Skeletal muscle cell (primary cell): ENCODE measurements around the gene SLC6A18.
A peak's percentile ranks its signal among the peaks of the same experiment; 100 is the strongest.
"Not testable (repeated sequence)": the region's sequence is repeated elsewhere in the genome, so short reads cannot be mapped to it uniquely, and the experiment has no call there.

Experiments used
- DNase-seq: peaks from one replicate; pipeline ENCODE4 v3.0.0-alpha.2; 2010; ENCODE audit warnings: low read depth
- H3K4me3 ChIP-seq: 2 replicates; pipeline ENCODE4 v1.5.1; 2011; ENCODE audit warnings: low read depth, mild to moderate bottlenecking, control low read depth, low read length, moderate library complexity

SLC6A18 gene

GRCh38 chr5:1226231-1226630, 1.1 kb downstream of the SLC6A18 start:
- DNase-seq = no peak
- H3K4me3 ChIP-seq = no peak overlapping the region

- no peak overlapping the region for H3K4me3 ChIP-seq
- no peak for DNase-seq
Measured at GRCh38 chr5:1226839-1227581, 1.8 kb downstream of the SLC6A18 start.

- no peak overlapping the region for H3K4me3 ChIP-seq
- DNase-seq = peak; percentile 7
Measured at GRCh38 chr5:1227667-1228066, 2.5 kb downstream of the SLC6A18 start.

GRCh38 chr5:1228120-1228519, 2.9 kb downstream of the SLC6A18 start:
- DNase-seq = no peak
- no peak overlapping the region for H3K4me3 ChIP-seq

- H3K4me3 ChIP-seq, DNase-seq: not testable (repeated sequence)
Measured at GRCh38 chr5:1229023-1229422, 3.8 kb downstream of the SLC6A18 start.

- no peak overlapping the region for H3K4me3 ChIP-seq
- no peak for DNase-seq
Measured at GRCh38 chr5:1229822-1230221, 4.6 kb downstream of the SLC6A18 start.

- H3K4me3 ChIP-seq = no peak overlapping the region
- DNase-seq = no peak
Measured at GRCh38 chr5:1230551-1230950, 5.4 kb downstream of the SLC6A18 start.

GRCh38 chr5:1231354-1231905, 6.2 kb downstream of the SLC6A18 start:
- no peak overlapping the region for H3K4me3 ChIP-seq
- DNase-seq = no peak

- no peak overlapping the region for H3K4me3 ChIP-seq
- DNase-seq = no peak
Measured at GRCh38 chr5:1232780-1233179, 7.6 kb downstream of the SLC6A18 start.

GRCh38 chr5:1235379-1235778, 10.2 kb downstream of the SLC6A18 start:
- H3K4me3 ChIP-seq = no peak overlapping the region
- DNase-seq = no peak

GRCh38 chr5:1235838-1236237, 10.7 kb downstream of the SLC6A18 start:
- no peak for DNase-seq
- H3K4me3 ChIP-seq = no peak overlapping the region

GRCh38 chr5:1239505-1240251, 14.5 kb downstream of the SLC6A18 start:
- no peak overlapping the region for H3K4me3 ChIP-seq
- no peak for DNase-seq

- DNase-seq = no peak
Measured at GRCh38 chr5:1240496-1241260, 15.5 kb downstream of the SLC6A18 start.

GRCh38 chr5:1241509-1242080, 16.4 kb downstream of the SLC6A18 start:
- DNase-seq = no peak
- no peak overlapping the region for H3K4me3 ChIP-seq

More at GRCh38 chr5:1240496-1241260, 15.5 kb downstream of the SLC6A18 start:
- no peak overlapping the region for H3K4me3 ChIP-seq

GRCh38 chr5:1242733-1243486, 17.7 kb downstream of the SLC6A18 start:
- DNase-seq = no peak
- no peak overlapping the region for H3K4me3 ChIP-seq

GRCh38 chr5:1243487-1244130, 18.4 kb downstream of the SLC6A18 start:
- DNase-seq = no peak
- no peak overlapping the region for H3K4me3 ChIP-seq

- H3K4me3 ChIP-seq = no peak overlapping the region
- DNase-seq = no peak
Measured at GRCh38 chr5:1244255-1244654, 19.1 kb downstream of the SLC6A18 start.

GRCh38 chr5:1244976-1245375, 19.8 kb downstream of the SLC6A18 start:
- H3K4me3 ChIP-seq = no peak overlapping the region
- no peak for DNase-seq
